WTC11 (cell line): ENCODE measurements around the gene ACHE.

Experiments
- ATF2 ChIP-seq: sonication (generic); formaldehyde crosslinking; IDR thresholded peaks from 2 replicates; pipeline ENCODE4 v1.8.1; 2022; ENCODE audit warnings: low read depth, missing genetic modification reagents, borderline replicate concordance
- CTCF ChIP-seq: fragments of 200-600 bp; IDR thresholded peaks from 2 replicates; pipeline ENCODE4 v1.8.0; 2022; ENCODE audit warnings: antibody characterized with exemption
- E2F5 ChIP-seq: sonication (generic); formaldehyde crosslinking; IDR thresholded peaks from 2 replicates; pipeline ENCODE4 v1.8.1; 2022; ENCODE audit warnings: mild to moderate bottlenecking, moderate library complexity, missing genetic modification reagents
- ESRRA ChIP-seq: sonication (generic); formaldehyde crosslinking; IDR thresholded peaks from 2 replicates; pipeline ENCODE4 v1.8.1; 2022; ENCODE audit warnings: mild to moderate bottlenecking, missing genetic modification reagents, borderline replicate concordance
- JUN ChIP-seq: sonication (generic); formaldehyde crosslinking; IDR thresholded peaks from 2 replicates; pipeline ENCODE4 v1.8.0; 2023; ENCODE audit warnings: mild to moderate bottlenecking, missing genetic modification reagents
- PRDM15 ChIP-seq: sonication (generic); formaldehyde crosslinking; IDR thresholded peaks from 2 replicates; pipeline ENCODE4 v1.8.0; 2022; ENCODE audit warnings: missing genetic modification reagents
- SMAD4 ChIP-seq: sonication (generic); formaldehyde crosslinking; IDR thresholded peaks from 2 replicates; pipeline ENCODE4 v1.8.0; 2022; ENCODE audit warnings: mild to moderate bottlenecking, missing genetic modification reagents
- TCF7 ChIP-seq: sonication (generic); formaldehyde crosslinking; IDR thresholded peaks from 2 replicates; pipeline ENCODE4 v1.8.0; 2022; ENCODE audit warnings: mild to moderate bottlenecking, low read depth, missing genetic modification reagents, moderate library complexity
- USF2 ChIP-seq: sonication (generic); formaldehyde crosslinking; IDR thresholded peaks from 2 replicates; pipeline ENCODE4 v1.8.1; 2023; ENCODE audit warnings: mild to moderate bottlenecking, missing genetic modification reagents, moderate library complexity

- no peak for TF ChIP-seq USF2
- no peak for TF ChIP-seq CTCF
- no peak for TF ChIP-seq ATF2 (CRISPR knock-in tag)
- no peak for TF ChIP-seq PRDM15
- no peak for TF ChIP-seq SMAD4 (CRISPR knock-in tag)
- TF ChIP-seq E2F5 (CRISPR knock-in tag) = no peak
- no peak for TF ChIP-seq JUN (CRISPR knock-in tag)
- TF ChIP-seq TCF7 (CRISPR knock-in tag) = no peak
- TF ChIP-seq ESRRA (CRISPR knock-in tag) = no peak
Measured at GRCh38 chr7:100880645-100881044, 15.0 kb downstream of the ACHE start.
